Astrocyte (in vitro differentiated cells and primary cell): ENCODE measurements around the gene USP31.

Source experiments
- CTCF ChIP-seq: IDR thresholded peaks from 2 replicates; pipeline ENCODE4 v1.5.1; 2011; ENCODE audit warnings: low read depth, mild to moderate bottlenecking, inconsistent platforms, low read length, moderate library complexity; ENCODE audit not compliant: insufficient read depth
- EZH2 ChIP-seq: IDR thresholded peaks from 2 replicates; pipeline ENCODE4 v1.6.1; 2012; ENCODE audit warnings: mild to moderate bottlenecking, low read length, inconsistent platforms; ENCODE audit not compliant: insufficient read depth

- no peak for TF ChIP-seq CTCF
- no peak for TF ChIP-seq EZH2
Observed at GRCh38 chr16:23140107-23140506, 9.1 kb downstream of the USP31 start.
